ENCODE data around the gene MSMO1. TPM values are rescaled to one million over a fixed set of nuclear protein-coding genes. Genes with fewer than 3 reads are reported as not detected.

MSMO1 gene
- total RNA-seq, 1 experiment from 2014 or later: 53.9 TPM

- CTCF ChIA-PET: no interaction called here
- in situ Hi-C loops (cut with HindIII; ENCODE audit: low pct_unique_long_range_greater_than_20kb, low sequenced_read_pairs): no loop called here
- intact Hi-C loops (cut with micrococcal nuclease; ENCODE audit: unreplicated experiment): no loop called here
- Histone ChIP-seq H3K4me1 (ENCODE audit: control insufficient read depth, insufficient read depth, low read length) (no peaks in the 10 kb centered on the region), H3K27me3 (ENCODE audit: control insufficient read depth, insufficient read depth, low read length) (no peaks in the 10 kb centered on the region), H3K9me3 (ENCODE audit: control insufficient read depth, insufficient read depth, low read depth, low read length) (no peaks in the 10 kb centered on the region), H3K4me3 (ENCODE audit: low read depth in 2 of 2, low read length in 2 of 2) (no peak overlapping the region), H3K36me3 (ENCODE audit: control insufficient read depth, insufficient read depth, low read length) (no peaks in the 10 kb centered on the region), H3K27ac (ENCODE audit: low read length) (no peak overlapping the region)
- ATAC-seq (no peak), DNase-seq (ENCODE audit: low read depth, low spot score) (no peak)
- POLR2A ChIA-PET: no interaction called here
- BruUV-seq (replicated peaks): no TSS peak
- TF ChIP-seq TCF7L2 (IDR thresholded peaks at IDR 0.05; ENCODE audit: low read depth, low read length) (no peak), REST (IDR thresholded peaks at IDR 0.05; ENCODE audit: insufficient read depth in 1 of 2, low read depth in 2 of 2, low read length in 1 of 2) (no peak), SIN3A (IDR thresholded peaks at IDR 0.05; ENCODE audit: borderline replicate concordance, insufficient read depth, low read depth, low read length) (no peak), CTCF (IDR thresholded peaks at IDR 0.05) (no peak), POLR2AphosphoS5 (IDR thresholded peaks at IDR 0.05; ENCODE audit: low read depth, low read length) (no peak)
Observed at GRCh38 chr4:165351359-165352130, 24.1 kb downstream of the MSMO1 start.

GRCh38 chr4:165355900-165356300 is 28.4 kb downstream of the MSMO1 start:
- no peak overlapping the region for H3K4me3 ChIP-seq (ENCODE audit: low read depth in 2 of 2, low read length in 2 of 2)
- no peaks in the 10 kb centered on the region for H3K4me1 ChIP-seq (ENCODE audit: control insufficient read depth, insufficient read depth, low read length)
- no TSS peak for BruUV-seq (replicated peaks)
- ChIA-PET CTCF (interaction anchor here (0.6 kb wide), 1 partner anchor 234 kb away, joined by 4 read pairs; no protein-coding TSS in a partner anchor), POLR2A (no interaction called here)
- no peak for DNase-seq (ENCODE audit: low read depth, low spot score)
- intact Hi-C loops (cut with micrococcal nuclease; ENCODE audit: unreplicated experiment) (loop anchor here (2.0 kb wide), 1 partner anchor 109 kb away; no protein-coding TSS in a partner anchor), in situ Hi-C loops (cut with HindIII; ENCODE audit: low pct_unique_long_range_greater_than_20kb, low sequenced_read_pairs) (no loop called here)
- H3K9me3 ChIP-seq (ENCODE audit: control insufficient read depth, insufficient read depth, low read depth, low read length): no peaks in the 10 kb centered on the region
- no peaks in the 10 kb centered on the region for H3K36me3 ChIP-seq (ENCODE audit: control insufficient read depth, insufficient read depth, low read length)
- ATAC-seq: peak; percentile 66; the same call in 1 of the 2 replicates
- peaks cover under 1% of the 10 kb centered on the region for H3K27me3 ChIP-seq (ENCODE audit: control insufficient read depth, insufficient read depth, low read length)
- H3K27ac ChIP-seq (ENCODE audit: low read length): no peak overlapping the region
- TF ChIP-seq POLR2AphosphoS5 (IDR thresholded peaks at IDR 0.05; ENCODE audit: low read depth, low read length): no peak
- TF ChIP-seq CTCF (IDR thresholded peaks at IDR 0.05): peak; percentile 68
- no peak for TF ChIP-seq REST (IDR thresholded peaks at IDR 0.05; ENCODE audit: insufficient read depth in 1 of 2, low read depth in 2 of 2, low read length in 1 of 2)
